NCI-H2227 treated with DMSO at 0.1 percent for 48 hours (cell line): Measurements from ENCODE around the gene SLAMF7.

Experiments used
- DNase-seq: peaks from one replicate; lab custom pipeline; 2025; lab: John Stamatoyannopoulos, UW

Gene SLAMF7

DNA sequence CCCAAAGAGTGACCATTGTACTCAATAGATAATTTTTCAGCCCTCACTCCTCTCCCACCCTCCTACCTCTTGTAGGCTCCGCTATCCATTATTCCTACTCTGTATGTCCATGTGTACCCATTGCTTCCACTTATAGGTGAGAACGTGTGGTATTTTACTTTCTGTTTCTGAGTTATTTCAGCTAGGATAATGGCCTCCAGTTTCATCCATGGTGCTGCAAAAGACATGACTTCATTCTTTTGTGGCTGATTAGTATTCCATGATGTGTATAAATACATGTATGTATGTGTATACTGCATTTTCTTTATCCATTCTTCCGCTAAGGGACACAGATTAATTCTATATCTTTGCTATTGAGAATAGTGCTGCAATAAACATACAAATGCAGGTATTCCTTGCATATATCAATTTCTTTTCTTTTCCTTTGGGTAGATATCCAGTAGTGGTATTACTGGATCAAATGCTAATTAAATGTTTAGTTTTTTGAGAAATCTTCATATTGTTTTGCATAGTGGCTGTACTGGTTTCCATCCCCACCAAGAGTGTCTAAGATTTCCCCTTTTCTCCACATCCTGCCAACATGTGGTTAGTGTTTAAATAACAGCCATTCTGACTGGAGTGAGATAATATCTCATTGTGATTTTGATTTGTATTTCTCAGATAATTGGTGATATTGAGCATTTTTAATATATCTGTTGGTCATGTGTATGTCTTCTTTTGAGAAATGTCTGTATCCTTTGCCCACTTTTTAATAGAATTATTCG is 61.8 kb downstream of the SLAMF7 start:
- DNase-seq = no peak

DNA sequence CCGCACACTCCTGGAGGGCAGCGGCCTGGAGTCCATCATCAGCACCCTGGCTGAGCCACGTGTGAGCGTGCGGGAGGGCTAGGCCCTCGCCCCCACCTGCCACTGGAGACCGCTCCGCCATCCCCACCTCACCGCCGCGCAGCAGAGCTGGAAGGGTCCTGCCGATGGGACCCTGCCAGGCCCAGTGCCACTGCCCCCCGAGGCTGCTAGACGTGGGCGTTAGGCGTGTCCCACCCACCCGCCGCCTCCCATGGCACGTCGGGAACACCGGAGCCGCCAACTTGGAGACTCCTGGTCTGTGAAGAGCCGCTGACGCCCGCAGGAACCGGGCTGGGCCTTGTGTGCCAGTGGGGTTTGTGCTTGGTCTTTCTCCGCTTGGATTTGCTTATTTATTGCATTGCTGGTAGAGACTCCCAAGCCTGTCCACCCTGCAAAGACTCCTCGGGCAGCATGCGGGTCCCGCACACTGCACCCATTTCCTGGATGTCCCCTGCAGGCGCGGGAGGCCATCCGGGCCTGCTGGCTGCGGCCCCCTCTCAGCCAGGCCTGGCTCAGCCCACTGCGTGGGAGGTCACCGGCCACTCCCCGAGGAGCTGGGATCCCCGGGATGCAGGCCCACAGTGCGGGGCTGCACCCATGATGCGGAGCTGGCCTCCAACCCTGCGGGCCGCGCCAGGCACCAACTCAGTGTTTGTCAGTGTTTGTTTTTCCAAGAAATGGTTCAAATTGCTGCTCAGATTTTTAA is 63.0 kb downstream of the SLAMF7 start:
- DNase-seq = no peak
